ENCODE data around the gene DLGAP5.

Gene DLGAP5

GRCh38 chr14:55133416-55133815, 58.0 kb downstream of the DLGAP5 start:
- TF ChIP-seq CTCF (IDR thresholded peaks at IDR 0.05; ENCODE audit: insufficient read depth, low read length, poor library complexity, severe bottlenecking), result no peak
- no peak for DNase-seq (ENCODE audit: extremely low read depth, insufficient read length)

GRCh38 chr14:55131370-55132137, 59.8 kb downstream of the DLGAP5 start:
- Histone ChIP-seq H3K4me3 (replicated peaks; ENCODE audit: low read depth, low read length) (no peak overlapping the region), H3K27me3 (replicated peaks; ENCODE audit: control insufficient read depth, insufficient read depth, low read length) (no peaks in the 10 kb centered on the region), H3K36me3 (ENCODE audit: control insufficient read depth, insufficient read depth, low read length) (0 out of 2 replicates have a peak, but pooled peaks cover 1% of the 10 kb centered on the region)
- no peak for DNase-seq (ENCODE audit: extremely low read depth, insufficient read length)
- TF ChIP-seq CTCF (IDR thresholded peaks at IDR 0.05; ENCODE audit: insufficient read depth, low read length, poor library complexity, severe bottlenecking), result no peak

More at GRCh38 chr14:55133416-55133815, 58.0 kb downstream of the DLGAP5 start:
- Histone ChIP-seq H3K36me3 (ENCODE audit: control insufficient read depth, insufficient read depth, low read length) (peaks cover 1% of the 10 kb centered on the region; the same call in 1 of the 2 replicates), H3K4me3 (replicated peaks; ENCODE audit: low read depth, low read length) (no peak overlapping the region), H3K27me3 (replicated peaks; ENCODE audit: control insufficient read depth, insufficient read depth, low read length) (no peaks in the 10 kb centered on the region)

GRCh38 chr14:55130196-55130550, 61.2 kb downstream of the DLGAP5 start:
- H3K4me3 ChIP-seq (replicated peaks; ENCODE audit: low read depth, low read length), result peak overlapping the region; percentile 67
- no peak for TF ChIP-seq CTCF (IDR thresholded peaks at IDR 0.05; ENCODE audit: insufficient read depth, low read length, poor library complexity, severe bottlenecking)
- DNase-seq (ENCODE audit: extremely low read depth, insufficient read length), result no peak
- no peaks in the 10 kb centered on the region for H3K27me3 ChIP-seq (replicated peaks; ENCODE audit: control insufficient read depth, insufficient read depth, low read length)
- 0 out of 2 replicates have a peak, but pooled peaks cover 1% of the 10 kb centered on the region for H3K36me3 ChIP-seq (ENCODE audit: control insufficient read depth, insufficient read depth, low read length)

GRCh38 chr14:55129428-55130195, 61.8 kb downstream of the DLGAP5 start:
- DNase-seq (ENCODE audit: extremely low read depth, insufficient read length), result peak; percentile 76
- H3K27me3 ChIP-seq (replicated peaks; ENCODE audit: control insufficient read depth, insufficient read depth, low read length), result no peaks in the 10 kb centered on the region
- H3K4me3 ChIP-seq (replicated peaks; ENCODE audit: low read depth, low read length), result peak overlapping the region; percentile 67

GRCh38 chr14:55129086-55129427, 62.3 kb downstream of the DLGAP5 start, which contains the start of gene LGALS3:
LGALS3 (plus strand) TSS chr14:55129252; CDS start chr14:55137374, 8,122 bp downstream.
- peak; percentile 72 for DNase-seq (ENCODE audit: extremely low read depth, insufficient read length)
- no peak for TF ChIP-seq CTCF (IDR thresholded peaks at IDR 0.05; ENCODE audit: insufficient read depth, low read length, poor library complexity, severe bottlenecking)
- Histone ChIP-seq H3K36me3 (ENCODE audit: control insufficient read depth, insufficient read depth, low read length) (no peaks in the 10 kb centered on the region), H3K27me3 (replicated peaks; ENCODE audit: control insufficient read depth, insufficient read depth, low read length) (no peaks in the 10 kb centered on the region), H3K4me3 (replicated peaks; ENCODE audit: low read depth, low read length) (peak within 1 kb of the TSS; percentile 67)

More at GRCh38 chr14:55129428-55130195, 61.8 kb downstream of the DLGAP5 start:
- no peak for TF ChIP-seq CTCF (IDR thresholded peaks at IDR 0.05; ENCODE audit: insufficient read depth, low read length, poor library complexity, severe bottlenecking)
- 0 out of 2 replicates have a peak, but pooled peaks cover 1% of the 10 kb centered on the region for H3K36me3 ChIP-seq (ENCODE audit: control insufficient read depth, insufficient read depth, low read length)
